DOHH2 (cell line): Measurements from ENCODE around the gene CLPTM1L.

Source experiments
- CTCF ChIP-seq: fragments of 200-600 bp; sonication (generic); IDR thresholded peaks from one replicate; pipeline ENCODE4 v1.5.1; 2014; ENCODE audit warnings: antibody characterized with exemption, mild to moderate bottlenecking, low read depth, low read length; ENCODE audit not compliant: poor library complexity, severe bottlenecking
- EZH2phosphoT487 ChIP-seq: fragments of 200-600 bp; sonication (generic); IDR thresholded peaks from 2 replicates; pipeline ENCODE4 v1.6.1; 2017; ENCODE audit warnings: borderline replicate concordance, mild to moderate bottlenecking, antibody characterized with exemption, low read length, moderate library complexity, mixed read lengths

GRCh38 chr5:1311439-1312055, 33.4 kb downstream of the CLPTM1L start:
- TF ChIP-seq CTCF (no peak), EZH2phosphoT487 (no peak)
